GM12878 (cell line): Measurements from ENCODE around the gene TMEM89. TPM values are rescaled to one million over a fixed set of nuclear protein-coding genes. Genes with fewer than 3 reads are reported as not detected.
A peak's percentile ranks its signal among the peaks of the same experiment; 100 is the strongest.

ENCODE experiments used
- ATAC-seq: fragments of 200-7000 bp; cut with Tn5 transposase; 3 replicates; pipeline ENCODE4 v1.9.1; 2020; ENCODE audit warnings: mild to moderate bottlenecking, moderate library complexity
- BruUV-seq: library from RNA; stranded (reverse); fragments of 400-500 nt; replicated peaks from 2 replicates; lab custom pipeline; 2021; lab: Mats Ljungman, UMichigan
- CTCF ChIA-PET: fragments of 300-600 bp; sonication (Branson Sonifier 250); formaldehyde crosslinking; extraction: SDS; loops from one replicate; lab custom pipeline; 2021; ENCODE audit warnings: inconsistent platforms; lab: Yijun Ruan, JAX
- POLR2A ChIA-PET: fragments of 350-600 bp; formaldehyde crosslinking; extraction: SDS; loops from one replicate; lab custom pipeline; 2021; ENCODE audit warnings: inconsistent platforms; lab: Charles Lee
- RAD21 ChIA-PET: fragments of 300-600 bp; sonication (Branson Sonifier 250); formaldehyde crosslinking; loops from one replicate; lab custom pipeline; 2023; ENCODE audit warnings: antibody characterized with exemption; ENCODE audit not compliant: unreplicated experiment; lab: Charles Lee
- SMC1A ChIA-PET: fragments of 300-600 bp; sonication (Branson Sonifier 250); formaldehyde crosslinking; loops from one replicate; lab custom pipeline; 2023; ENCODE audit not compliant: unreplicated experiment, uncharacterized antibody; lab: Charles Lee
- DNase-seq: peaks from one replicate; pipeline ENCODE4 v3.0.0-alpha.2; 2011; ENCODE audit warnings: low read depth, low spot score
- FAIRE-seq: peaks from 3 replicates; lab custom pipeline; 2011; peaks lifted over from hg19 to GRCh38; lab: Jason Lieb, UNC
- H2AFZ ChIP-seq: 2 replicates; pipeline ENCODE4 v1.6.0; 2011; ENCODE audit warnings: low read depth, low read length, control low read depth; ENCODE audit not compliant: control insufficient read depth
- H3K27ac ChIP-seq: 2 replicates; pipeline ENCODE4 v1.5.1; 2011; ENCODE audit warnings: control low read depth; ENCODE audit not compliant: control insufficient read depth, insufficient read depth
- H3K27me3 ChIP-seq, 2 experiments: replicated peaks in 1 of 2; 2 replicates each; pipeline versions ENCODE4 v1.6.0 to v1.6.1; 2011; ENCODE audit warnings: low read length in 1 of 2; ENCODE audit not compliant: control insufficient read depth in 2 of 2, insufficient read depth in 2 of 2
- H3K36me3 ChIP-seq, 2 experiments: 2 replicates each; pipeline ENCODE4 v1.5.1; 2011; ENCODE audit warnings: low read length in 1 of 2; ENCODE audit not compliant: control insufficient read depth in 2 of 2, insufficient read depth in 2 of 2
- H3K4me1 ChIP-seq: 2 replicates; pipeline ENCODE4 v1.6.1; 2011; ENCODE audit warnings: mild to moderate bottlenecking, low read length, moderate library complexity, mixed read lengths; ENCODE audit not compliant: control insufficient read depth, insufficient read depth
- H3K4me2 ChIP-seq: 2 replicates; pipeline ENCODE4 v1.6.0; 2011; ENCODE audit warnings: control low read depth; ENCODE audit not compliant: control insufficient read depth, insufficient read depth
- H3K4me3 ChIP-seq: fragments of 200-600 bp; sonication (generic); 2 replicates; pipeline ENCODE4 v1.5.1; 2016
- H3K79me2 ChIP-seq: 2 replicates; pipeline ENCODE4 v1.6.0; 2011; ENCODE audit warnings: low read length; ENCODE audit not compliant: control insufficient read depth, insufficient read depth
- H3K9ac ChIP-seq: 2 replicates; pipeline ENCODE4 v1.8.0; 2011; ENCODE audit warnings: low read length, control low read depth, mixed read lengths; ENCODE audit not compliant: control insufficient read depth, insufficient read depth
- H3K9me3 ChIP-seq: replicated peaks from 3 replicates; pipeline ENCODE4 v1.5.1; 2011; ENCODE audit warnings: mild to moderate bottlenecking, low read length; ENCODE audit not compliant: control insufficient read depth, insufficient read depth
- H4K20me1 ChIP-seq: 2 replicates; pipeline ENCODE4 v1.6.0; 2011; ENCODE audit not compliant: control insufficient read depth, insufficient read depth
- CBX5 ChIP-seq: sonication (generic); IDR thresholded peaks from 2 replicates; pipeline ENCODE4 v1.6.1; 2016; ENCODE audit warnings: low read depth, moderate library complexity, mild to moderate bottlenecking, inconsistent platforms
- HDGF ChIP-seq: fragments of 450-650 bp; IDR thresholded peaks from 2 replicates; pipeline ENCODE4 v1.6.1; 2016; ENCODE audit warnings: antibody characterized with exemption
- KDM1A ChIP-seq: fragments of 200-600 bp; sonication (generic); IDR thresholded peaks from 2 replicates; pipeline ENCODE4 v1.6.1; 2016; ENCODE audit warnings: borderline replicate concordance
- KLF5 ChIP-seq: fragments of 450-650 bp; IDR thresholded peaks from 2 replicates; pipeline ENCODE4 v1.6.1; 2014; ENCODE audit warnings: mild to moderate bottlenecking; ENCODE audit not compliant: partially characterized antibody
- LARP7 ChIP-seq: fragments of 450-650 bp; IDR thresholded peaks from 2 replicates; pipeline ENCODE4 v1.6.1; 2017; ENCODE audit warnings: mild to moderate bottlenecking
- NBN ChIP-seq: fragments of 450-650 bp; IDR thresholded peaks from 2 replicates; pipeline ENCODE4 v1.6.1; 2016
- NFIC ChIP-seq: IDR thresholded peaks from 2 replicates; pipeline ENCODE4 v1.6.1; 2012; ENCODE audit warnings: low read depth, mild to moderate bottlenecking, inconsistent platforms, low read length, moderate library complexity
- SIN3A ChIP-seq: IDR thresholded peaks from 2 replicates; pipeline ENCODE4 v1.6.1; 2012; ENCODE audit warnings: low read depth, low read length, improper control_type of control experiment
- SIX5 ChIP-seq: IDR thresholded peaks from 2 replicates; pipeline ENCODE4 v1.6.1; 2011; ENCODE audit warnings: mild to moderate bottlenecking, low read depth, low read length, moderate library complexity; ENCODE audit not compliant: severe bottlenecking
- TAF1 ChIP-seq: IDR thresholded peaks from 2 replicates; pipeline ENCODE4 v1.6.1; 2011; ENCODE audit warnings: mild to moderate bottlenecking, low read depth, low read length, borderline replicate concordance
- YY1 ChIP-seq: IDR thresholded peaks from 2 replicates; pipeline ENCODE4 v1.6.1; 2011; ENCODE audit warnings: low read depth, mild to moderate bottlenecking, low read length
- ZBED1 ChIP-seq: IDR thresholded peaks from 2 replicates; pipeline ENCODE4 v1.6.1; 2016; ENCODE audit warnings: borderline replicate concordance
- ZNF384 ChIP-seq: IDR thresholded peaks from 2 replicates; pipeline ENCODE4 v1.6.1; 2012; ENCODE audit warnings: low read depth, mild to moderate bottlenecking, low read length, improper control_type of control experiment, borderline replicate concordance
- WGBS: methylation state at CpG from one replicate; pipeline ENCODE4 v1.1.6; 2016; ENCODE audit warnings: low lambda C conversion rate; ENCODE audit not compliant: insufficient replicate concordance, insufficient coverage; ENCODE audit errors: missing lambda C conversion rate; 5-methylcytosine and 5-hydroxymethylcytosine counted together
- in situ Hi-C: fragments of 300-500 bp; cut with MboI; formaldehyde crosslinking; loops from 9 replicates; pipeline ENCODE4 v1.14.3; 2018; ENCODE audit warnings: mixed read lengths
- intact Hi-C: fragments of 100-400 bp; cut with micrococcal nuclease; formaldehyde crosslinking; loops from one replicate; pipeline ENCODE4 v1.14.2; 2022; ENCODE audit not compliant: unreplicated experiment
- polyA plus RNA-seq, 11 experiments: library from polyadenylated mRNA; depleted of rRNA in 4 of 11; unstranded in 6 of 11; stranded (reverse) in 5 of 11; fragments of >200 nt; fragmentation: Nextera tagmentation in 4 of 11; fragmentation: Illumina TruSeq in 1 of 11; extraction: Ambion mirVana in 4 of 11; extraction: Trizol in 1 of 11; gene quantifications; 1 replicate in 1 of 11; 2 replicates in 10 of 11; pipeline versions ENCODE4 v1.2.1 to v1.2.3, GENCODE V29; 2011 to 2016; ENCODE audit warnings: inconsistent platforms in 2 of 11, missing spikeins in 2 of 11, low read depth in 1 of 11
- total RNA-seq, 4 experiments: library from RNA; depleted of rRNA in 3 of 4; stranded (reverse); fragments of >200 nt in 3 of 4; fragmentation: Illumina TruSeq in 1 of 4; extraction: Trizol in 1 of 4; gene quantifications; 2 replicates each; pipeline versions ENCODE4 v1.2.1 to v1.2.3, GENCODE V29; 2013 to 2021
- TF ChIP-seq, protein P1 (sequence below): IDR thresholded peaks from 2 replicates; pipeline ENCODE4 v1.6.1; 2012; ENCODE audit warnings: mild to moderate bottlenecking, low read depth, low read length
- TF ChIP-seq, protein P2 (sequence below): fragments of 450-650 bp; IDR thresholded peaks from 2 replicates; pipeline ENCODE4 v1.6.1; 2017; ENCODE audit warnings: antibody characterized with exemption, mild to moderate bottlenecking, moderate library complexity
- TF ChIP-seq, protein P3 (sequence below): IDR thresholded peaks from 2 replicates; pipeline ENCODE4 v1.6.1; 2011; ENCODE audit warnings: low read depth, mild to moderate bottlenecking, low read length, moderate library complexity, borderline replicate concordance; ENCODE audit errors: extremely low read depth

The TMEM89 gene
- total and polyA plus RNA-seq, 10 of the 15 experiments (the other 5 are each of a cell fraction or from before 2014, with no cell fraction given), result not detected

DNA sequence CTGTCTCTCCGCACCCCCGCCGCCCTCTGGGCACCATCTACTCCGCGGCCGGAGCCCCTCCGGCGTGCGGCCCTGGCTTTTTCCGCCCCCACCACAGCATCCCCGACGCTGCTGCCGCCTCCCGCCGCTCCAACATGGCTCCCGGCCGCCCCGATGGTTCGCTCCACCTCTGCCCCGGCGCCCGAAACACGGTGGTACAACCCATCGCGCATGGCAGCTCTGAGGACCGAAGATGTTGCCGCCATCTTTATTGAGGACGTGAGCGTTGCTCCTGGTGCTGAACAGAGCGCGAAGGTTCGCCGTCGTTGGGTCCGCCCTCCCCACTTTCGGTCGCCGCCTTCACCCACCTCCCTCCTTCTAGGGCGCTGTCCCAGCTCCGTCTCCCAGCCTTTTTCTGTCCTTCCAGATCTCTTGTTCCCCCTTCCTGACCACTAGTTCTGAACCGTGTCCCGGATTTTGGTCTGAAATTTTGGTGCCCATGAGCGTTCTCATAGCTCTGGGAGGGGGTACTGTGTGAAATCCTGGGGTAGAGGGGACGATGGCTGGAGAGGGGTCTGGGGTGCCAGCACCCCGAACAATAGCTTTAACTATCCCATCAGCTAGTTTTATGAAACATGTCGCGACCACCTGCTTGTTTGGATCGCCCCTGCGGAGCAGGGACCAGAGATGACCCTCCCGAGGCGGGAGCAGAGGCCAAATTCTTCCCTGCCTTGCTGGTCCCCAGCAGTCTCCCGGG is 41.4 kb upstream of the TMEM89 start, which contains the start of gene CELSR3:
CELSR3 (minus strand) TSS at position 134 of the 736 bp plus-strand sequence. CDS start 252 bp downstream, outside the sequence.
- RAD21 ChIA-PET, result interaction anchor here (0.6 to 1.1 kb wide), 2 partner anchors 28 to 222 kb away, joined by 3 read pairs; partner anchors contain the start of genes CCDC51, SLC26A6 and TMA7
- ATAC-seq, result peak; percentile 54
- peaks cover 0 to 3% of the 10 kb centered on the region in 2 experiments; a peak in 1 of 4 replicates for H3K27me3 ChIP-seq
- TF ChIP-seq ZNF384, result no peak
- no peak for TF ChIP-seq CBX5
- TF ChIP-seq KLF5, result peak; percentile 80
- TF ChIP-seq, protein P1, sequence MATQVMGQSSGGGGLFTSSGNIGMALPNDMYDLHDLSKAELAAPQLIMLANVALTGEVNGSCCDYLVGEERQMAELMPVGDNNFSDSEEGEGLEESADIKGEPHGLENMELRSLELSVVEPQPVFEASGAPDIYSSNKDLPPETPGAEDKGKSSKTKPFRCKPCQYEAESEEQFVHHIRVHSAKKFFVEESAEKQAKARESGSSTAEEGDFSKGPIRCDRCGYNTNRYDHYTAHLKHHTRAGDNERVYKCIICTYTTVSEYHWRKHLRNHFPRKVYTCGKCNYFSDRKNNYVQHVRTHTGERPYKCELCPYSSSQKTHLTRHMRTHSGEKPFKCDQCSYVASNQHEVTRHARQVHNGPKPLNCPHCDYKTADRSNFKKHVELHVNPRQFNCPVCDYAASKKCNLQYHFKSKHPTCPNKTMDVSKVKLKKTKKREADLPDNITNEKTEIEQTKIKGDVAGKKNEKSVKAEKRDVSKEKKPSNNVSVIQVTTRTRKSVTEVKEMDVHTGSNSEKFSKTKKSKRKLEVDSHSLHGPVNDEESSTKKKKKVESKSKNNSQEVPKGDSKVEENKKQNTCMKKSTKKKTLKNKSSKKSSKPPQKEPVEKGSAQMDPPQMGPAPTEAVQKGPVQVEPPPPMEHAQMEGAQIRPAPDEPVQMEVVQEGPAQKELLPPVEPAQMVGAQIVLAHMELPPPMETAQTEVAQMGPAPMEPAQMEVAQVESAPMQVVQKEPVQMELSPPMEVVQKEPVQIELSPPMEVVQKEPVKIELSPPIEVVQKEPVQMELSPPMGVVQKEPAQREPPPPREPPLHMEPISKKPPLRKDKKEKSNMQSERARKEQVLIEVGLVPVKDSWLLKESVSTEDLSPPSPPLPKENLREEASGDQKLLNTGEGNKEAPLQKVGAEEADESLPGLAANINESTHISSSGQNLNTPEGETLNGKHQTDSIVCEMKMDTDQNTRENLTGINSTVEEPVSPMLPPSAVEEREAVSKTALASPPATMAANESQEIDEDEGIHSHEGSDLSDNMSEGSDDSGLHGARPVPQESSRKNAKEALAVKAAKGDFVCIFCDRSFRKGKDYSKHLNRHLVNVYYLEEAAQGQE, result peak; percentile 59; the same call in 1 of the 2 replicates
- TF ChIP-seq YY1, result peak; percentile 97
- no peak for TF ChIP-seq NFIC
- no peak for TF ChIP-seq TAF1
- TF ChIP-seq SIN3A, result no peak
- TF ChIP-seq, protein P2, sequence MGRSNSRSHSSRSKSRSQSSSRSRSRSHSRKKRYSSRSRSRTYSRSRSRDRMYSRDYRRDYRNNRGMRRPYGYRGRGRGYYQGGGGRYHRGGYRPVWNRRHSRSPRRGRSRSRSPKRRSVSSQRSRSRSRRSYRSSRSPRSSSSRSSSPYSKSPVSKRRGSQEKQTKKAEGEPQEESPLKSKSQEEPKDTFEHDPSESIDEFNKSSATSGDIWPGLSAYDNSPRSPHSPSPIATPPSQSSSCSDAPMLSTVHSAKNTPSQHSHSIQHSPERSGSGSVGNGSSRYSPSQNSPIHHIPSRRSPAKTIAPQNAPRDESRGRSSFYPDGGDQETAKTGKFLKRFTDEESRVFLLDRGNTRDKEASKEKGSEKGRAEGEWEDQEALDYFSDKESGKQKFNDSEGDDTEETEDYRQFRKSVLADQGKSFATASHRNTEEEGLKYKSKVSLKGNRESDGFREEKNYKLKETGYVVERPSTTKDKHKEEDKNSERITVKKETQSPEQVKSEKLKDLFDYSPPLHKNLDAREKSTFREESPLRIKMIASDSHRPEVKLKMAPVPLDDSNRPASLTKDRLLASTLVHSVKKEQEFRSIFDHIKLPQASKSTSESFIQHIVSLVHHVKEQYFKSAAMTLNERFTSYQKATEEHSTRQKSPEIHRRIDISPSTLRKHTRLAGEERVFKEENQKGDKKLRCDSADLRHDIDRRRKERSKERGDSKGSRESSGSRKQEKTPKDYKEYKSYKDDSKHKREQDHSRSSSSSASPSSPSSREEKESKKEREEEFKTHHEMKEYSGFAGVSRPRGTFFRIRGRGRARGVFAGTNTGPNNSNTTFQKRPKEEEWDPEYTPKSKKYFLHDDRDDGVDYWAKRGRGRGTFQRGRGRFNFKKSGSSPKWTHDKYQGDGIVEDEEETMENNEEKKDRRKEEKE, result peak; percentile 80
- peak; percentile 65 for TF ChIP-seq SIX5
- TF ChIP-seq KDM1A, result no peak
- TF ChIP-seq, protein P3, sequence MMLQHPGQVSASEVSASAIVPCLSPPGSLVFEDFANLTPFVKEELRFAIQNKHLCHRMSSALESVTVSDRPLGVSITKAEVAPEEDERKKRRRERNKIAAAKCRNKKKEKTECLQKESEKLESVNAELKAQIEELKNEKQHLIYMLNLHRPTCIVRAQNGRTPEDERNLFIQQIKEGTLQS, result no peak
- no peak for TF ChIP-seq LARP7
- no peak for TF ChIP-seq HDGF
- no peak for TF ChIP-seq ZBED1
- 0 out of 2 replicates have a peak, but pooled peaks have one; percentile 24 for TF ChIP-seq NBN

More for the DNA sequence above, 41.4 kb upstream of the TMEM89 start, which contains the start of gene CELSR3:
- FAIRE-seq (no peak), DNase-seq (peak; percentile 33)
- peak within 1 kb of the TSS; percentile 74 for H3K4me3 ChIP-seq
- ChIA-PET SMC1A (interaction anchor here (1.3 to 1.4 kb wide), 2 partner anchors 21 to 105 kb away, joined by 4 read pairs; no protein-coding TSS in a partner anchor), POLR2A (interaction anchor here (0.5 to 1.1 kb wide), 3 partner anchors 106 to 431 kb away, joined by 3 to 5 read pairs (median 3); partner anchors contain the start of genes PFKFB4 and QRICH1), CTCF (interaction anchor here (0.6 to 2.2 kb wide), 5 partner anchors 21 to 159 kb away, joined by 3 to 10 read pairs (median 3); partner anchors contain the start of genes SHISA5 and SLC26A6)
- peak within 1 kb of the TSS; percentile 46; the same call in 1 of the 2 replicates for H3K27ac ChIP-seq
- in situ Hi-C loops, result no loop called here
- H3K9me3 ChIP-seq, result no peaks in the 10 kb centered on the region; the same call in 1 of the 3 replicates
- no peaks in the 10 kb centered on the region for H3K36me3 ChIP-seq
- peak within 1 kb of the TSS; percentile 99 for H3K4me2 ChIP-seq
- intact Hi-C loops, result loop anchor here (2.0 kb wide), 1 partner anchor 28 kb away; the partner anchor contains the start of gene SLC26A6
- BruUV-seq, result no TSS peak
- no peaks in the 10 kb centered on the region for H3K79me2 ChIP-seq
- H4K20me1 ChIP-seq, result no peaks in the 10 kb centered on the region
- WGBS, result under 1% methylated on average over 27 of the region's 52 CpGs
- peak within 1 kb of the TSS; percentile 56 for H3K9ac ChIP-seq
- H2AFZ ChIP-seq, result peak within 1 kb of the TSS; percentile 88
- peaks cover 9% of the 10 kb centered on the region for H3K4me1 ChIP-seq
